Thyroid gland (tissue), 4 donors: ENCODE measurements around the gene PCAT6.

Experiments
- POLR2A ChIP-seq, 2 donors: fragments of 450-650 bp; IDR thresholded peaks; one replicate each; pipeline ENCODE4 v1.6.1; 2017; ENCODE audit warnings: antibody characterized with exemption in 2 of 2, mild to moderate bottlenecking in 2 of 2, moderate library complexity in 1 of 2
- TF ChIP-seq, protein P1 (sequence below), 6 experiments: fragments of 200-600 bp in 3 of 6; fragments of 450-650 bp in 3 of 6; sonication (generic) in 3 of 6; IDR thresholded peaks; one replicate each; pipeline ENCODE4 v1.5.1; 2016 to 2019; ENCODE audit warnings: antibody characterized with exemption in 6 of 6, mild to moderate bottlenecking in 2 of 6, inconsistent platforms in 1 of 6, moderate library complexity in 1 of 6

DNA sequence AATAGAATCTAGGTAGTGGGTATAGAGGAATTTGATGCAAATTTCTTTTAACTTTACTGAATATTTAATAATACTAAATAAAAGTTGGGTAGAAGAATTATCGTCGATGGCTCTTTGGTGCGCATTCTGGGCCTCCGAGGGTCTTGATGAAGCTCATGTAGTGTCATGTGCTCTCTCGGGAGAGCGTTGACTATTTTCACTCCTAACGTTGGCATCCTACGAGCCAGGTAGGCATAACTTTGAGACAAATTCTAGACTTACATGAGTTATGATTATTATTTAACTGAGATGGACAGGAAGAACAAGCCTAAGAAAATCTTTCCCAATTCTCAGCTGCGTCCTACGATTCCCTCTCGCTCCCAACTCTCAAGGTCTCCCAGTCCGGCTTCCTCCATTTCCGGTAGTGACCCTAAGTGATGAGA lies 550 bp upstream of the PCAT6 start:
- no peak for TF ChIP-seq POLR2A (IDR thresholded peaks at IDR 0.05)
- TF ChIP-seq, protein P1, sequence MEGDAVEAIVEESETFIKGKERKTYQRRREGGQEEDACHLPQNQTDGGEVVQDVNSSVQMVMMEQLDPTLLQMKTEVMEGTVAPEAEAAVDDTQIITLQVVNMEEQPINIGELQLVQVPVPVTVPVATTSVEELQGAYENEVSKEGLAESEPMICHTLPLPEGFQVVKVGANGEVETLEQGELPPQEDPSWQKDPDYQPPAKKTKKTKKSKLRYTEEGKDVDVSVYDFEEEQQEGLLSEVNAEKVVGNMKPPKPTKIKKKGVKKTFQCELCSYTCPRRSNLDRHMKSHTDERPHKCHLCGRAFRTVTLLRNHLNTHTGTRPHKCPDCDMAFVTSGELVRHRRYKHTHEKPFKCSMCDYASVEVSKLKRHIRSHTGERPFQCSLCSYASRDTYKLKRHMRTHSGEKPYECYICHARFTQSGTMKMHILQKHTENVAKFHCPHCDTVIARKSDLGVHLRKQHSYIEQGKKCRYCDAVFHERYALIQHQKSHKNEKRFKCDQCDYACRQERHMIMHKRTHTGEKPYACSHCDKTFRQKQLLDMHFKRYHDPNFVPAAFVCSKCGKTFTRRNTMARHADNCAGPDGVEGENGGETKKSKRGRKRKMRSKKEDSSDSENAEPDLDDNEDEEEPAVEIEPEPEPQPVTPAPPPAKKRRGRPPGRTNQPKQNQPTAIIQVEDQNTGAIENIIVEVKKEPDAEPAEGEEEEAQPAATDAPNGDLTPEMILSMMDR (IDR thresholded peaks at IDR 0.05), result no peak
